Spleen (tissue), 11 donors: ENCODE results near the gene DNAJC2. TPM values are rescaled to one million over a fixed set of nuclear protein-coding genes. Genes with fewer than 3 reads are reported as not detected.

Source experiments
- DNase-seq: peaks from one replicate; pipeline ENCODE4 v3.0.0-alpha.2; 2020
- H3K27ac ChIP-seq, 8 donors: fragments of 200-600 bp; sonication (generic) in 7 of 8; 1 replicate in 4 of 8; 2 replicates in 4 of 8; pipeline versions ENCODE4 v1.5.0 to v1.8.0; 2016 to 2021; ENCODE audit warnings: inconsistent platforms in 4 of 8, mild to moderate bottlenecking in 4 of 8, moderate library complexity in 1 of 8
- H3K27me3 ChIP-seq, 7 donors: fragments of 200-600 bp; sonication (generic) in 6 of 7; replicated peaks in 1 of 7; 1 replicate in 4 of 7; 2 replicates in 3 of 7; pipeline versions ENCODE4 v1.5.0 to v1.8.0; 2016 to 2021; ENCODE audit warnings: inconsistent platforms in 3 of 7, mild to moderate bottlenecking in 1 of 7
- H3K36me3 ChIP-seq, 6 donors: fragments of 200-600 bp; sonication (generic) in 5 of 6; 1 replicate in 4 of 6; 2 replicates in 2 of 6; pipeline versions ENCODE4 v1.5.0 to v1.8.0; 2016 to 2021; ENCODE audit warnings: inconsistent platforms in 2 of 6
- H3K4me1 ChIP-seq, 6 donors: fragments of 200-600 bp; sonication (generic) in 5 of 6; 1 replicate in 3 of 6; 2 replicates in 3 of 6; pipeline versions ENCODE4 v1.5.0 to v1.8.0; 2016 to 2021; ENCODE audit warnings: inconsistent platforms in 3 of 6
- H3K4me3 ChIP-seq, 8 donors: fragments of 200-600 bp; sonication (generic) in 7 of 8; 1 replicate in 4 of 8; 2 replicates in 4 of 8; pipeline versions ENCODE4 v1.5.0 to v1.8.0; 2016 to 2021; ENCODE audit warnings: inconsistent platforms in 4 of 8, mild to moderate bottlenecking in 4 of 8, moderate library complexity in 2 of 8
- H3K9me3 ChIP-seq, 8 donors: fragments of 200-600 bp; sonication (generic) in 7 of 8; 1 replicate in 4 of 8; 2 replicates in 4 of 8; pipeline versions ENCODE4 v1.5.0 to v1.8.0; 2016 to 2021; ENCODE audit warnings: inconsistent platforms in 4 of 8
- CTCF ChIP-seq, 11 experiments: fragments of 200-600 bp in 7 of 11; fragments of 450-650 bp in 4 of 11; sonication (generic) in 4 of 11; IDR thresholded peaks in 8 of 11; conservative IDR thresholded peaks in 3 of 11; 1 replicate in 7 of 11; 2 replicates in 4 of 11; pipeline versions ENCODE4 v1.4.0 to v1.8.0; 2016 to 2021; ENCODE audit warnings: antibody characterized with exemption in 11 of 11, inconsistent platforms in 4 of 11, mild to moderate bottlenecking in 1 of 11
- POLR2A ChIP-seq, 3 donors: fragments of 450-650 bp; IDR thresholded peaks; one replicate each; pipeline ENCODE4 v1.5.1; 2017; ENCODE audit warnings: antibody characterized with exemption in 3 of 3, mild to moderate bottlenecking in 1 of 3
- POLR2AphosphoS5 ChIP-seq, 3 donors: sonication (generic); formaldehyde crosslinking; IDR thresholded peaks; one replicate each; pipeline ENCODE4 v1.5.1; 2017; ENCODE audit warnings: antibody characterized with exemption in 3 of 3
- WGBS, 5 donors: extraction: QIAGEN DNeasy Blood & Tissue Kit in 3 of 5; methylation state at CpG; one replicate each; pipeline versions ENCODE4 v1.1.5 to v1.1.7; 2013 to 2018; 5-methylcytosine and 5-hydroxymethylcytosine counted together
- intact Hi-C: fragments of 100-400 bp; cut with DNase I; formaldehyde crosslinking; loops from one replicate; pipeline ENCODE4 v1.15.0; 2023; ENCODE audit warnings: low total_unique reads
- polyA plus RNA-seq, 3 donors: library from polyadenylated mRNA; stranded (reverse); fragments of 200-250 nt; gene quantifications; one replicate each; pipeline ENCODE4 v1.2.1, GENCODE V29; 2013
- total RNA-seq, 7 donors: library from RNA; depleted of rRNA in 3 of 7; stranded (reverse); fragments of >200 nt in 3 of 7; fragmentation: NEBNext Ultra II Directional in 4 of 7; extraction: Animal tissue kit (Norgen Biotek cat#: 25700) in 4 of 7; gene quantifications; one replicate each; pipeline versions ENCODE4 v1.1.0 to v1.2.1, GENCODE V29; 2016 to 2021
- donor health status: healthy with polysubstance abuse.
- donor health status: DM: no; HTN: no; CAD: no; lungs with moderate emphysema.
- donor health status: DM: no; HTN: no; CAD: no.
- donor health status: Bipolar disorder and iron deficiency.
- donor health status: healthy.
- donor health status: DM: no; HTN: no; CAD: no.
- donor health status: DM: yes; HTN: yes; CAD: no.

The DNAJC2 gene
- total and polyA plus RNA-seq, 10 donors = 17.3 to 31.7 (median 24.6) TPM

DNA sequence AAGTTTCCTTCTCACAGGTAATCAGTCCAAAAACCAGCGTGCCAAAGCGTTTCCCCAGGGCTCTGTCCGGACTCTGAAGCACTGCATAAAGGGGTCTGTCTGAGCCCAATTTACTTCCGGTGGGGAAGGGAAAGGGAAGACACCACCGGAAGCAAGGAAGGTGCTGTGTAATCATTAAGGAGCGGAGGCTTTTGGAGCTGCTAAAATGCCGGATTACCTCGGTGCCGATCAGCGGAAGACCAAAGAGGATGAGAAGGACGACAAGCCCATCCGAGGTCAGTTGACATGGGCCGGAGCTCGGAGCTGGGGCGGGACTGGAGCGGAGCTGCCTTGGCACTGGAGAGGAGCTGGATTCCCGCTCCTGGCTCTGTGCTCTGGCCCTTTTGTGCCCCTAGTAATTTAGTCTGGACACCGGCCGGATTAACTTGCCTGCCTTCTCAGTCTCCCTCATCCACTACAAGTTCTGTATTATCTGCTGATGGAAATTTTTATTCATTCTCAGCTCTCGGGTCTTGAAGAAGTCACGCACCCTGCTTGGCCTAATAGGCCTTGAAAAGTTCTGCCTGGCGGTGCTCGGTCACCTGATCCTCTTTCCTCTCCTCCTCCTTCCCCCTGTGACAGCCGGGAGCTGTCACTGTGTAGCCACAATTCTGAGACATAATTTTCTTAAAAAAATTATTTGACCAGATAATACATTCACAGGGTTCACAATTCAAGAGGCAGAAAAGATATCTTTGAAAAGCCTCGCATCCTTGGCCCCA is 3.1 kb upstream of the DNAJC2 start, which contains the start of gene PSMC2:
TSS of gene PSMC2 (plus strand) at position 137 of the 761 bp plus-strand sequence. CDS start at position 206, 69 bp downstream.
- DNase-seq = peak; percentile 86
- peaks cover 0 to 21% (median 3%) of the 10 kb centered on the region in 6 donors for H3K36me3 ChIP-seq
- H3K27me3 ChIP-seq = no peaks in the 10 kb centered on the region
- WGBS, 5 donors = 0 to 1% (median 1%) methylated on average over 25 of the region's 25 CpGs
- no peaks in the 10 kb centered on the region for H3K9me3 ChIP-seq
- peak within 1 kb of the TSS; percentile 66 to 91 (median 78) for H3K4me3 ChIP-seq
- H3K27ac ChIP-seq = peak within 1 kb of the TSS; percentile 53 to 94 (median 90)
- peaks cover 37 to 93% (median 75%) of the 10 kb centered on the region in 6 donors for H3K4me1 ChIP-seq
- intact Hi-C loops = no loop called here
- TF ChIP-seq POLR2AphosphoS5 (IDR thresholded peaks at IDR 0.05) = peak; percentile 80 to 87 (median 85)
- peak in 1 of 3 donors; percentile 18 for TF ChIP-seq POLR2A (IDR thresholded peaks at IDR 0.05)
- TF ChIP-seq CTCF (IDR thresholded peaks at IDR 0.05 in 8 of 11, conservative IDR thresholded peaks at IDR 0.05 in 3 of 11) = no peak

- 85 to 92% (median 89%) methylated on average over 5 of the region's 5 CpGs for WGBS, 5 donors
- H3K36me3 ChIP-seq = peaks cover 0 to 21% (median 2%) of the 10 kb centered on the region in 6 donors
- DNase-seq = no peak
- H3K27ac ChIP-seq = peak overlapping the region in 1 of 8 donors; percentile 11
- TF ChIP-seq POLR2AphosphoS5 (IDR thresholded peaks at IDR 0.05) (no peak), POLR2A (IDR thresholded peaks at IDR 0.05) (no peak), CTCF (IDR thresholded peaks at IDR 0.05 in 8 of 11, conservative IDR thresholded peaks at IDR 0.05 in 3 of 11) (no peak)
- no peaks in the 10 kb centered on the region for H3K27me3 ChIP-seq
- H3K9me3 ChIP-seq = no peaks in the 10 kb centered on the region
- peaks cover 37 to 94% (median 81%) of the 10 kb centered on the region in 6 donors for H3K4me1 ChIP-seq
- intact Hi-C loops = no loop called here
- H3K4me3 ChIP-seq = no peak overlapping the region
These were observed 1.8 kb upstream of the DNAJC2 start for GRCh38 chr7:103346396-103346795.

- intact Hi-C loops = no loop called here
- H3K27ac ChIP-seq = peak overlapping the region; percentile 74 to 94 (median 86)
- TF ChIP-seq POLR2A (IDR thresholded peaks at IDR 0.05) (no peak), CTCF (IDR thresholded peaks at IDR 0.05 in 8 of 11, conservative IDR thresholded peaks at IDR 0.05 in 3 of 11) (no peak), POLR2AphosphoS5 (IDR thresholded peaks at IDR 0.05) (no peak)
- H3K36me3 ChIP-seq = peaks cover 0 to 35% (median 24%) of the 10 kb centered on the region in 6 donors
- peak; percentile 79 for DNase-seq
- H3K27me3 ChIP-seq = no peaks in the 10 kb centered on the region
- whole genome bisulfite sequencing, 5 donors = 1% methylated on average over 26 of the region's 26 CpGs
- no peaks in the 10 kb centered on the region for H3K9me3 ChIP-seq
- peaks cover 18 to 90% (median 69%) of the 10 kb centered on the region in 6 donors for H3K4me1 ChIP-seq
- H3K4me3 ChIP-seq = peak overlapping the region; percentile 79 to 99 (median 90)
These were observed 662 bp downstream of the DNAJC2 start for GRCh38 chr7:103343758-103344452.

DNA sequence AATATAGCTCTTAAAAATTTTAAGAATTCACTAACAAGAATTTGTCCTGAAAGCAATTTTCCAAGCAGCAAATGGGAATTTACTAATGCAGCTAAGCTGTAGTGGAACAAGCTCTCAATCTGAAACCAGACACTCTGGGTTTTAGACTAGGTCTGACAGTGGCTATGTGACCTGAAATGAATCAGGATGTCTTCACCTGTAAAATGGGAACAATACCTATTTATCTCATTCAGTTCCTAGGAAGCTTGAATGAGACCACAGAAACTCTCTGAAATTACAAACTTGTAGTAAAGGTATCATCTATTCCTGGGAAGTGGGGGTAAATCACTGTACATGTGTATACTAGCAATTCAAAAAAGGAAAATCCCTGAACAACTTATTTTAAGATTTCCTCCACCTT is 1.2 kb downstream of the DNAJC2 start:
- no peaks in the 10 kb centered on the region for H3K9me3 ChIP-seq
- TF ChIP-seq CTCF (IDR thresholded peaks at IDR 0.05 in 8 of 11, conservative IDR thresholded peaks at IDR 0.05 in 3 of 11) (no peak), POLR2AphosphoS5 (IDR thresholded peaks at IDR 0.05) (no peak), POLR2A (IDR thresholded peaks at IDR 0.05) (no peak)
- H3K27ac ChIP-seq = peak overlapping the region in 1 of 8 donors; percentile 94

More for the DNA sequence above, 1.2 kb downstream of the DNAJC2 start:
- H3K4me3 ChIP-seq = peak overlapping the region in 7 of 8 donors; percentile 81 to 99 (median 95)
- intact Hi-C loops = no loop called here
- H3K27me3 ChIP-seq = no peaks in the 10 kb centered on the region
- peaks cover 0 to 41% (median 30%) of the 10 kb centered on the region in 6 donors for H3K36me3 ChIP-seq
- peaks cover 17 to 84% (median 63%) of the 10 kb centered on the region in 6 donors for H3K4me1 ChIP-seq
- DNase-seq = no peak
